ENCODE data around the gene NT5M.
"Not testable (repeated sequence)": the region's sequence is repeated elsewhere in the genome, so short reads cannot be mapped to it uniquely, and the experiment has no call there.

- TF ChIP-seq POLR2A, CTCF (IDR thresholded peaks at IDR 0.05): not testable (repeated sequence)
Observed at GRCh38 chr17:17383431-17384290, 80.5 kb downstream of the NT5M start.
